ENCODE measurements around the gene ZNF175.
A peak's percentile ranks its signal among the peaks of the same experiment; 100 is the strongest.
"Not testable (repeated sequence)": the region's sequence is repeated elsewhere in the genome, so short reads cannot be mapped to it uniquely, and the experiment has no call there.

The ZNF175 gene

GRCh38 chr19:51610576-51610975 lies 39.5 kb downstream of the ZNF175 start:
- DNase-seq: no peak
- in situ Hi-C loops (cut with MboI; ENCODE audit: low pct_unique_long_range_greater_than_20kb, low sequenced_read_pairs): no loop called here

DNA sequence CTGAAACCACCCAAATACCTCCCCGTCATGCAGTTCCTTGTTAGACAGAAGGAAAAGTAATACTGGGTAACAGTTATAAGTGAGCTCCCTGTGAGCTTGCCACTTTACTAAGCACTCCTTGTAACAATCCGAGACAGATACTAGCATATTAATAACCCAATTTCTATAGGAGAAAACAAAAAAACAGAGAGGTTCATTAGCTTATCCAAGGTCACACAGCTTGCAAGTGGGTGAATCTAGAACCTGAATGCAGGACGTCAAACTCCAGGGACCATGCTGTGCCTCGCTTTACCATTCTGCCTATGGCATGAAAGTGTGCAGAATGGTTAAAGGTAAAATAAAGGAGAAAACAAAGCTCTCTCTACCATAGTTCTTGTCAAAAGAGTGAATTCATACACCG lies 43.7 kb downstream of the ZNF175 start:
- no peak for DNase-seq
- in situ Hi-C loops (cut with MboI; ENCODE audit: low pct_unique_long_range_greater_than_20kb, low sequenced_read_pairs): no loop called here

GRCh38 chr19:51615991-51616390 lies 44.9 kb downstream of the ZNF175 start:
- in situ Hi-C loops (cut with MboI; ENCODE audit: low pct_unique_long_range_greater_than_20kb, low sequenced_read_pairs): no loop called here
- DNase-seq: no peak

DNA sequence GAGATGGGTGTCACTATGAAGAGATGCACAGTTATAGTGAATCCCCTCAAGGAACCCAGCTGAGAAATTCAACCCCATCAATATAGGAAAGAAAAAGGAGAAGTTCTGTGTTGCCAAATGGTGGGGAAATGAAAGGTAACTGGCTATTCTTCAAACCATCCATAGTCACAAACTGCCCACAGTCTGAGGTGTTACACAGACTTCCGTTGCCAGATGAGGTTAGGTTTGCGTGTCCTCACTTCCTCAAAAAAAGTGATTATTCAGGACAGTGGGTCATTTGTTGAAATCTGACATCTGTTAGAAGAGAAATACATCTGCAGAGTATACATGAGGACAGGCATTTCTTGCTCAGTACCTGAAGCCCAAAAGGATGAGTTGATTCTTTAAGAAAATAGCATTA lies 50.1 kb downstream of the ZNF175 start:
- in situ Hi-C loops (cut with MboI; ENCODE audit: low pct_unique_long_range_greater_than_20kb, low sequenced_read_pairs): no loop called here
- DNase-seq: peak; percentile 93

GRCh38 chr19:51626675-51627074 lies 55.6 kb downstream of the ZNF175 start:
- no peak for DNase-seq
- in situ Hi-C loops (cut with MboI; ENCODE audit: low pct_unique_long_range_greater_than_20kb, low sequenced_read_pairs): no loop called here

DNA sequence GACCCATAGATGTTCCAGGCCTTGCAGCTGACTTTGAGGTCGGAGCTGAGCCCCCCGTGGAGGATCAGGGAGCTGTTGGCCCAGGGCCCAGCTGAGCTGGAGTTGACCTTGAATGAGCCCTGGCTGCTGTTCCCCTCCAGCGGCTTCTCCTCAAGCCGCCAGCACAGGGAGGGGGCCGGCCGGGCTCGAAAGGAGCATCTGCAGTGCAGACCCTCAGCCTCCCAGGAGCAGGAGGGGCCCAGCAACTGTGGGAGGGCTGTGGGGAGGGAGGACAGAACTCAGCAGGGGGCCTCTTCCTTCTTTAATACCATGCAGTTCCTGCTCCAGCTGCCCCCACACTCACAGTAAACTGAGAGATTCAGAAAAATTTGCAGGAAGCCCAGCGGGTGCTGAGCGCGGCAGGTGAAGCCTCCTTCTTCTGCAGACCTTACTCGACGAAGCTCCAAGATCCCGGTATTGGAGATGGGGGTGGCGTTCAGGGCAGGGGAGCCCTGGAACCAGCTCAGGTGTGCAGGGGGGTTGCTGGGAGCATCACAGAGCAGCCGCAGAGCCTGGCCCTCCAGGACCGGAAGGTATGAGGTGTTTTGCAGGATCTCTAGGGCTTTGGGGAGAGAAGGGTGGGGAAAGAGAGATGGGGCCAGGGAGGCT lies 56.5 kb downstream of the ZNF175 start:
- in situ Hi-C loops (cut with MboI; ENCODE audit: low pct_unique_long_range_greater_than_20kb, low sequenced_read_pairs): no loop called here
- DNase-seq: peak; percentile 65

DNA sequence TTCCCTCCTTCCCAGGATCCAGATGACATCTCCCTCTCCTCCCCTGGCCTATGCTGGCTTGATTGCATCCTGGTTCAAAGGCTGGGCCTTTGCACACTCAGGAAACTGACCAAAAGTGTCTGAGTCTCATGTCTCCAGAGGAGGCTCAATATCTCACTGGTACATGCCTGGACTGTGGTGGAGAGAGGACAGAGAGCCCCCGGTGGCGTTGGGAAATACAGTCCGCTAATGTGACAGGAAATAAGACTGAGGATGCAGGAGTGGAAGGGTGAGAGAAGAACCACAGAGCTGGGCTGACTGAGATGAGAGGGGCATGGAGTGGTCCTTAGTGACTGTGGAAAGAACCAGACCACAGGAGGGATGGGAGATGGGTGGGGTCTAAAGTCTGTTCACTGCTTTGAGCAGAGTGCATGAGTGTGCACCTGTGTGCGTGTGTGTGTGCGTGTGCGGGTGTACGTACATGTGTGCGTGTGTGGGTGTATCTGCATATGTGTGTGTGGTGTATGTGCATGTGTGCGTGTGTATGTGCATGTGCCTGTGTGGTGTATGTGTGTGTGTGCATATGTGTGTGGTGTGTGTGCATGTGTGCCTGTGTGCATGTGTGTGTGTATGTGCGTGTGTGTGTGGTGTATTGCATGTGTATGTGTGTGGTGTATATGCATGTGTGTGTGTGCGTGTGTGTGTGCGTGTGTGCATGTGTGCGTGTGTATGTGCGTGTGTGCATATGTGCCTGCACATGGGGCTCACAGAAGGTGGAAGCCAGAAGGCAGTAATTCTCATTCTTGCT lies 57.3 kb downstream of the ZNF175 start:
- in situ Hi-C loops (cut with MboI; ENCODE audit: low pct_unique_long_range_greater_than_20kb, low sequenced_read_pairs): no loop called here
- DNase-seq: no peak

- in situ Hi-C loops (cut with MboI; ENCODE audit: low pct_unique_long_range_greater_than_20kb, low sequenced_read_pairs); DNase-seq: not testable (repeated sequence)
Measured at GRCh38 chr19:51630315-51630714, 59.2 kb downstream of the ZNF175 start, which contains the start of gene SIGLEC5. Gene SIGLEC5, minus strand, starts transcription at chr19:51630401. Its CDS starts 66 bp downstream, at chr19:51630335.

GRCh38 chr19:51632126-51632525 lies 61.0 kb downstream of the ZNF175 start:
- in situ Hi-C loops (cut with MboI; ENCODE audit: low pct_unique_long_range_greater_than_20kb, low sequenced_read_pairs): no loop called here
- DNase-seq: no peak

DNA sequence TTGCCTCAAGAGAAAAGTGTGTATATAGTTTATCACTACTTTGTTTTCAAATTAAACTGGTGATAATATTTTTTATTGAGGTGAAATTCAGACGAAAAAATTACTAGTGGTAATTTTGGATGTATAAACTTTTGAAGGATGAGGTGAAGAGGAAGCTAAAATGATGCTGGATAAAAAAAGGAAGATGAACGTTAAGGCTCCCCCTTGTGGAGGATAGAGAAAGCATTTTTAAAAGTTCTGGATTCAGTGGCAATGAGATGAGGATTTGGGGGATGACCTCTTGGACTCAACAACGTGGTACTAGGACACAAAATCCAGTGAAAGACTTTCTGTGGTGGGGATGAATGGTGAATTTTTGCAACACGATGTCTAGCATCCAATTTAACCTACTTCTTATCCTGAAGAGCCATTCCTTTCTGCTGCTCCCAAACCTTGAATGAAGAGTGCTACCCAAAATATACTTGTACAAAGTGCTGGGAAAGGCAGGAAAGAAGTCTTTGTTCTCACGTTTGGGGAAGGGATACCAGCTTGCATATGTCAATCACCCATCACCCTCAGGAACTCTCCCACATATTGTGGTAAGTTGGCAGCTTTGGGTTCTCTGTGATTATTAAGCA lies 66.4 kb downstream of the ZNF175 start:
- in situ Hi-C loops (cut with MboI; ENCODE audit: low pct_unique_long_range_greater_than_20kb, low sequenced_read_pairs): no loop called here
- DNase-seq: no peak

DNA sequence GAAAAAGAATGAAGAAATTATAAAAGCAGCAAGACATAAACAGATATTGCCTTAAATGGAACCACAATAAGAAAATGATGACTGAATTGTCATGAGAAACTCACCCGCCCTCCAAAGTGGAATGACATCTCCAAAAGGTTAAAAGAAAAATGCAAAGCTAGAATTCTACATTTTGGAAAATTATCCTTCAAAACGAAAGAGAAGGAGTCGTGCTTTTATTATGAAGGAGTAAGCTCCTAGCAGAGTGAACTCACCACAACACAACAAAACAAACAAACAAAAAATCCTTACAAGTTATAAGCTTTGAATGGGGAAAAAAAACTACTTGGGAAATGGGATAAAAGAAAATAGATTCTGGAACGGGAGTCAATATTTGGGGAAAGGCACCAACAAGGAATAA lies 68.8 kb downstream of the ZNF175 start:
- in situ Hi-C loops (cut with MboI; ENCODE audit: low pct_unique_long_range_greater_than_20kb, low sequenced_read_pairs): no loop called here
- no peak for DNase-seq

DNA sequence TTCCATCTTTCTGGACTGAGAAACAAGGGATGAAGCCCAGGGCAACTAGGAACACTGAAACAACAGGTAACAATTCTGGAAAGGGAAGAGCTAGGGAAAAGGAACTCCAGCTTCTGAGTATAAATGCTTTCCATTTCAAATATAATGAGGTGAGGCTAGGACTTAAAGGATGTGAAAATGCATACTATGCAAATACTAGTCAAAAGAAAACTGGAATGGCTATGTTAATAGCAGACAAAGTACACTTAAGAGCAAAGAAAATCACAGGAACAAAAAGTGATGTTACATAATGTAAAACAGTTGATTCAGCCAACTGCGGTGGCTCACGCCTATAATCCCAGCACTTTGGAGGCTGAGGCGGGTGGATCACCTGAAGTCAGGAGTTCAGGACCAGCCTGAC lies 69.3 kb downstream of the ZNF175 start:
- DNase-seq: no peak
- in situ Hi-C loops (cut with MboI; ENCODE audit: low pct_unique_long_range_greater_than_20kb, low sequenced_read_pairs): no loop called here

- DNase-seq: no peak
- in situ Hi-C loops (cut with MboI; ENCODE audit: low pct_unique_long_range_greater_than_20kb, low sequenced_read_pairs): no loop called here
Measured at GRCh38 chr19:51641648-51642047, 70.6 kb downstream of the ZNF175 start.

Measured in KBM-7 (cell line).